GM18868 (cell line): ENCODE data around the gene LZTS2.

Experiments used
- ATAC-seq: cut with Tn5 transposase; IDR thresholded peaks from one replicate; pipeline ENCODE4 v1.9.1; 2021; ENCODE audit warnings: mild to moderate bottlenecking, moderate library complexity; ENCODE audit not compliant: unreplicated experiment

Gene LZTS2

DNA sequence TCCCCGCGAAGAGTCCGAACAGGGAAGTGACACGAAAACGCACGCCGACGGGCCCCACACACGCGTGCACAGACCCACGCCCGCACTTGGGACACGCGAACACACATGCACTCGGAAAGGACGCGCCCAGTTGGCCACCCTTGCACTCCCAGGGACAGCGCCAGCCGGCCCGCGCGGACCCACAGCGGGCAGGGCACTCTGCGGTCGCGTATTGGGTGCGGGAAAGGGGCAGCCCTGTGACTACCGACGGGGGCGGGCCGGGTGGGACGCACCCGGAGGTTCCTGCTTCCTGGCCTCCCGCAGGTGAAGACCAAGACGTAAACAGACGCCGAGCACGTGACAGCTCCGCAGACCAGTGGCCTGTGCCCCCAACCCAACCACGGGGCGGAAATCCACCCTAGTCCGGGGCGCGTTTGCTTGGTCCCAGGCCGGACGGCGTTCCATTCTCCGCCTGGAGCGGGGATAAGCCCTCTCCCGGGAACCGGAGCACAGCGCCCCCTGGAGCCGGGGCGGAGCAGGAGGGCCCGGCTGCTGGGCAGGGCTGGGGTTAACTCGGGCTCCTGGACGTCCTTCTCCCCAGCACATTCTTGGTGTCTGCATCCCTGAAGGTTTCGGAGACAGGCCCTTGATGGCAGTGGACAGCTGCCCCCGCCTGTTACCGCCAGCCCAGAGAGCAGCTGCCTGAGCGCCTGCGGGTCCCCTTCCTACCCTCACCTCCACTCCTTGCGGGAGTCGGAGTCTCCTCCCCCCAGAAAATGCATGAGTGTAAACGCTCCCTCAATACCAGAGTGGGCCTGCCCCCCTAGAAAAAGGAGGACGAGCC, 2.0 kb upstream of the LZTS2 start:
- peak; percentile 28 for ATAC-seq

DNA sequence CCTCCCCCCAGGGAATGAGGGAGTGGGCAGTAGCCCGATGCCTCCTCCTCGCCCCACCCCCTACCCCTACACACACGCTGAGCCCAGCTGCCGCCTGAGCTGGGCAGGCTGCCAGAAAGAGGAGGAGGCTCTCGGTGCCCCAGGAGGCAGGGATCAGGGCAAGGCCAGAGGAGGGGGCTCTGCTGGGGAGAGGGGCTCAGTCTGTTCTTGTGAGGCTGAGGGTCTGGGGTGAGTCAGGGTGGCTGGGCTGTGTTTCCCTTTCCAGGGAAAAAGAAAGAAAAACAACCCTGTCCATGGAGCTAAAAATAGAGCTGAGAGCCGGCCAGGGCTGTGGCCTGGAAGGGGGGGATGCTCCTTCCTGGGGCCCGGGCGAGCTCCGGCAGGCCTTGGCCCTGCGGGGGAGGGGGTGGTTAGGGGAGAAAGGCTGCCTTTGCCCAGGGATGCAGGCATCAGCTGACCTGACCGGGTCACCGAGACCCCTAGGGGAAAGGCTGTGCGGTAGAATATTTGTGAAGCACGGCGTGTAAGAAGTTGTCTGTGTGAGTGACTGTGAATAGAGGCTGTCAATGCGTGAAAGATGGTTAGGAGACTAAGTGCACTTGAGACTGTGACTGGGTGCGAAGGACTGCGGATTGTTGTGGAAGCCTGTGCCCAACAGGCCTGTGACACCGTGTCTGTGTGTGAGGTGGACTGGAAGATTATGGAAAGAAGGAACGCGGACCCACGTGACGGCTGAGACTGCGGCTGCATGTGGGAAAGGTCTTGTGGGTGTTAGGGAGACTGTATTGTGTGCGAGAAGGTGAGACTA, 1.2 kb upstream of the LZTS2 start:
- no peak for ATAC-seq

DNA sequence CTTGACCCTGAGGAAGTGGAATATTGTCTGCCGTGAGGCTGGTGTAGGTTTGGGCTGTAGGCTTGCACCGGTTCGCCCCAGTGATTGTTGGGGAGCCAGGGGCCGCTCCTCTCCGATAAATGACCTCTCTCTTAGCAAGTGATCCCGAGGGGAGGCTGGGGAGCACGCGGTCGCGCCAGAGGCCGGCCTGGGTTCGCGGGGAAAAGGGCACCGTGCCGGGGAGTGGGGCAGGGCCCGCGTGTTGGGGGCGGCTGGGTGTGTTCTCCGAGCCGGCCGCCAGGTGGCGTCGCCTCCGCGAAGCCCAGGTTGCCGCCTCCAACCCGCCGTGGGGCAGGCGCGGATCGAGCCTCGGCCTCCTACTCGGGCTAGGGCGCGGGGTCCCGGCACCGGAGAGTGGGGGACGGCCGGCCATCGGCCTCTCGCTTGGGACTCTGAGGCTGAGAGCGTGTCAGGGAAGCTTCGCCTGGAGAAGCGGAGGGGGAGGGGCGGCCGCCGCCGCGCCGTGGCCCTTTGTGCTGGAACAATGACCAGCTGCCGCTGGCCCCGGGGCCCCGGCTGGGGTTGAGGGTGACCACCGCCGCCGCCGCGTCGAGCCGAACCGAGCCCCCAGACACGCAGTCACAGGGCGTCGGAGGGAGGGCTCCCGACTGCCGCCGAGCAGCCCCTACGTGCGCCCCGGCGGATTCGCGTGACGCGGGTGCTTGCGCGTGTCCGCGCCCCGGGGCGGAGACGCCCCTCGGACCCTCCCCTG, 442 bp upstream of the LZTS2 start:
- peak; percentile 49 for ATAC-seq

DNA sequence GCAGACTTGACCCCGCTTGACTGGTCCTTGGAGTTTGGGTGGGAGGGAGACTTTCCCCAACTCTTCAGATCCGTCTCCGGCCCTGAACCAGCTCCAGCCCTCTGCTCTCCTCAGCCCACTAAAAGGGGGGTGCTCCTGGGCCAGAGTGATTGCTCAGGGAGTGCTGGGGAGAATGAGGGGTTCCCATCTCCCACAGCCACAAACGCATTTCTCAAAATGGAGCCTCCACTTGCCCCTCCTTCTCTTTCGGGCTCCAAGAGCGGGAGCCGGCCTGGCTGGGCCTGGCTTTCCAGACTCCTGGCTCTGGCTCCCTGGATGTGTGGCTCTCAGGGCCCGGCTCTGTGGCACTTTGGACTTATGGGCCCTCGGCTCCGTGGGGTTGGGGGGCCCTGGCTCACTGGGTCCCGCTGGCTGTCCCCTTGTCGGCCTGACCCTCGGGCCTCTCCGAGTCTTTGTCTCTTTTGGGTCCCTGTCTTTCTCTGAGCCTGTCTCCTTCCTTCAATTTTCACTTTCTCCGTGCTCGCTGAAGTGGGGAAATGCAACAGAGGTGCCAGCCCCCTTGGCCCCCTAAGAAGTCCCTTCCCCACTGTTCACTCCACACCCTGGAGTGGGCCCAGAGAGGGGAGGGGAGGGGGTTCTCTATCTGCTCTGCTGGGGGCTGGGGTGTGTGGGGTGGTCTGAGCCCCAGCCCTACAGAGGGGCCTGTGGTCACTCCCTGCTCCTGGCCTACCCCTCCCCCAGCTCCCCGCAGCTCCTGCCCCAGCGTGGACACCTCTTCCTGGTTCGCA, 713 bp downstream of the LZTS2 start:
- no peak for ATAC-seq

DNA sequence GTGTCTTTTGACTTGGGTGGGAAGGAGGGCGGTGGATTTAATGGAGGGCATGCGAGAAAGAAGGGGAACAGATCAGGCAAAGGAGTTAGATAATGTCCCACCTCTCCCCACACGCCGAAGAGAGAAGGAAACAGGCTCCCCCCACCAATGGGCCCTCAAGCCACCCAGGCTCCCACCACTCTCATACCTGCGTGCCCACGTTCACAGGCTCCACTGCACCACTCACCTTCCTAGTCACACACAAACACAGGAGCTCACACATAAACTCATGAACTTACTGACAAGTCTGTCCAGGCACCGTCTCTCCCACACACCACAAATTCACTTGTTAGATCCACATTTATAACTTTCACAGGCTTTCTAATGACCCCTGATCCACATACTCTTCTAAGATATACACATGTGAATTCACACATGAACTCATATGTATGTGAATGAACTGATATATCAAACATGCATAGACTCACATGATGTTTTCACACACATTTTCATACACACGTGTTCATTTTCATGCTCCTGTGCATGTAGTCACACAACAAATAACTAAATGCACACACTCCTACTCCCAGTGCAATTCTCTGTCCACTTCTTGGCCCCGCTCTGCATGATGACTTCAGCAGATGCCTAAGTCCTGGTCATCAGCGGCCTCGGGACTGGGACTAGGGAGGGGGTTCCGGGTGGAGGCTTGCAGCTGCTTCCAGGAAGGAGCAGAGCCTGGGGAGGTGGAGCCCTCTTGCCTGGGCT, 1.5 kb downstream of the LZTS2 start:
- no peak for ATAC-seq

DNA sequence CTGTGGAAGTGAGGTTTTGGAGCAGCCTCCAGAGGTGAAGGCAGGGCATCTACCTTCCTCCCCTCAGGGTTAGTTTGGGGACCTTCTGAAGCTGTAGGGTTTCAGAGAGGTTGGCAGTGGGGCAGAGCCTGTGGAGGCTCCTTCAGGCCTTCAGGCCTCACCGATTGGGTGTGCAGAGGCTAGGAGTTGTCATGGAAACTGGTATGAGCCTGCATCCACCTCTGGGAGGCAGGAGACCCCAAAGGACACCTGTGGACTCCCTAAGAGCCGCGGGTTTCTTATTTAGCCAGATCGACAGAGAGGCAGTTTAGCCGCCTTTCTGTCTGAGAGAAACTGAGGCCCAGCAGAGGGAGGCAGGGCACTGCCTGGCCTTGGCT, 2.0 kb downstream of the LZTS2 start:
- no peak for ATAC-seq

DNA sequence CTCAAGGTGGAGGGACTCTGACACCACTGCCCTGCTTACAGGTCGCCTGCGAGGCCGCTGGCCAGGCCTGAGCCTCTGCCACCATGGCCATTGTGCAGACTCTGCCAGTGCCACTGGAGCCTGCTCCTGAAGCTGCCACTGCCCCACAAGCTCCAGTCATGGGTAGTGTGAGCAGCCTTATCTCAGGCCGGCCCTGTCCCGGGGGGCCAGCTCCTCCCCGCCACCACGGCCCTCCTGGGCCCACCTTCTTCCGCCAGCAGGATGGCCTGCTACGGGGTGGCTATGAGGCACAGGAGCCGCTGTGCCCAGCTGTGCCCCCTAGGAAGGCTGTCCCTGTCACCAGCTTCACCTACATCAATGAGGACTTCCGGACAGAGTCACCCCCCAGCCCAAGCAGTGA, 2.8 kb downstream of the LZTS2 start:
- ATAC-seq: no peak

DNA sequence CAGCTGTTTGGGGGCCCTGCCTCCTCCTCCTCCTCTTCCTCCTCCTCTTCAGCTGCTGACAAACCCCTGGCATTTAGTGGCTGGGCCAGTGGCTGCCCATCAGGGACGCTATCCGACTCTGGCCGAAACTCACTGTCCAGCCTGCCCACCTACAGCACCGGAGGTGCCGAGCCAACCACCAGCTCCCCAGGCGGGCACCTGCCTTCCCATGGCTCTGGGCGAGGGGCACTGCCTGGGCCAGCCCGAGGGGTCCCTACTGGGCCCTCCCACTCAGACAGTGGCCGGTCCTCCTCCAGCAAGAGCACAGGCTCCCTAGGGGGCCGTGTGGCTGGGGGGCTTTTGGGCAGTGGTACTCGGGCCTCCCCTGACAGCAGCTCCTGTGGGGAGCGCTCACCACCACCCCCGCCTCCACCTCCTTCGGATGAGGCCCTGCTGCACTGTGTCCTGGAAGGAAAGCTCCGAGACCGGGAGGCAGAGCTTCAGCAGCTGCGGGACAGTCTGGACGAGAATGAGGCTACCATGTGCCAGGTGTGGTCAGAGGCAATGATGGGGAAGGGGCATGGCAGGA, 4.1 kb downstream of the LZTS2 start:
- ATAC-seq: no peak

DNA sequence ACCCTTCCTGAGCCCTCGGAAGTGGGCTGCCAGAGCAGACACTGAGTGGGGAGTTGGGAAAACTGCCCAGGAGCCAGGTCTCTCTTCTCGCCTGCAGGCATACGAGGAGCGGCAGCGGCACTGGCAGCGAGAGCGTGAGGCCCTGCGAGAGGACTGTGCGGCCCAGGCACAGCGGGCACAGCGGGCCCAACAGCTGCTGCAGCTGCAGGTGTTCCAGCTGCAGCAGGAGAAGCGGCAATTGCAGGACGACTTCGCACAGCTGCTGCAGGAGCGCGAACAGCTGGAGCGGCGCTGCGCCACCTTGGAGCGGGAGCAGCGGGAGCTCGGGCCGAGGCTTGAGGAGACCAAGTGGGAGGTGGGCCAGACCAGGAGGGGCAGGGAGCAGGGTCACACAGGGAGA, 5.8 kb downstream of the LZTS2 start:
- ATAC-seq: no peak

DNA sequence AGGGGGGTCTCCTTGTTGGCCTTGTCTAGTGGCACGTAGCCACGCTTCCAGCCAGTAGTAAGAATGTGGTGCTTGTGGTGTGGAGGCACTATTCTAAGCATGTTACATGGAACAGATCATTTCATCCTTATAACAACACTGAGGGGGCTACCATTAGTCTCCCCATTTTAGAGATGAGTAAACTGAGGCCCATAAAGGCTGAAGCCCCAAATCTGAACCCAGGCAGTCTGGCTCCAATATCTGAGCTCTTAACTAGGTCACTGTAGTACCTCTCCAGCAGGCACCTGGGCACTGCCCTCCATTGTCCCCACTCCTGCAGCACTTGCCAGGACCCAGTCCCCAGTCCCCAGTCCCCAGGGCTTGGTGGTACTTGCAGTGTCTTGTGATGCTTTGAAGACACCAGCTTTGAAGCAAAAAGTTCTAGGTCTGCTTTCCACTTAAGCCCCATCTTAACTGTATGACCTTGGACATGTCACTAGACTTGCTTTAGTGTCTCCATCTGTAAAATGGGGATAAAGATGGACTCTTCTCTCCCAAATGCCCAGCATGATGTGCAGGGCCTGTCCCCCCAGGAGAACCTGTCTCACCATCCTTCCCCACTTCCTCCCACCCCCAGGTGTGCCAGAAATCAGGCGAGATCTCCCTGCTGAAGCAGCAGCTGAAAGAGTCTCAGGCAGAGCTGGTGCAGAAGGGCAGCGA, 6.4 kb downstream of the LZTS2 start:
- ATAC-seq: no peak

DNA sequence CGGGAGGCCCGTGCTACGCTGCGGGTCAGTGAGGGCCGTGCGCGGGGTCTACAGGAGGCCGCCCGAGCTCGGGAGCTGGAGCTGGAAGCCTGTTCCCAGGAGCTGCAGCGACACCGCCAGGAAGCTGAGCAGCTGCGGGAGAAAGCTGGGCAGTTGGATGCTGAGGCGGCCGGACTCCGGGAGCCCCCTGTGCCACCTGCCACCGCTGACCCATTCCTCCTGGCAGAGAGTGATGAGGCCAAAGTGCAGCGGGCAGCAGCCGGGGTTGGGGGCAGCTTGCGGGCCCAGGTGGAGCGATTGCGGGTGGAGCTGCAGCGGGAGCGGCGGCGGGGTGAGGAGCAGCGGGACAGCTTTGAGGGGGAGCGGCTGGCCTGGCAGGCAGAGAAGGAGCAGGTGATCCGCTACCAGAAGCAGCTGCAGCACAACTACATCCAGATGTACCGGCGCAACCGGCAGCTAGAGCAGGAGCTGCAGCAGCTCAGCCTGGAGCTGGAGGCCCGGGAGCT, 7.0 kb downstream of the LZTS2 start:
- no peak for ATAC-seq

DNA sequence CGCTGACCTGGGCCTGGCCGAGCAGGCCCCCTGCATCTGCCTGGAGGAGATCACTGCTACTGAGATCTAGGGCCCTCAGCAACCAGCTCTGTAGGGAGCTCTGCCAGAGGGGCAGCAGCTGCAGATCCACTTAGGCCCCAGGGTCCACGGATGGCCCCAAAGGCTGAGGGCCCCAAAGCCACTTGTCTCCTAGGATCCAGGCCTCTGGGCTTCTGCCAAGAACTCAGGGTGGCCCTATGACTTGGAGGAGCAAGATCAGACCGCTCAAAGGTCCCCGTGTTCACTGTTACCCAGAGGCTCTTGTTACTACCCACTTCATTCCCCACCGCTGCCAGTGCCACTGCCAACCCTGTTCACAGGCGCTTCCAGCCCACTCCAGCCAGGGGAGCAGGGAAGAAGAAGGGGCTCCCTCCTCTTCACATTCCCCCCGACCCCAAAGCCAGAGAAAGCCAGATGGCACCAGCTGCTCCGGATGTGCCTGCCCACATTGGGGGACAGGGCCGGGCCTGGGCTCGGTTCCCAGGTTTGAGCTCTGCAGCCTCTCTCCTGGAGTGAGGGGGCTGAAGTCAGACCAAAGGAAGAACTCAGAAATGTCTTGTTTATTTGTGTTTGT, 7.6 kb downstream of the LZTS2 start:
- no peak for ATAC-seq

DNA sequence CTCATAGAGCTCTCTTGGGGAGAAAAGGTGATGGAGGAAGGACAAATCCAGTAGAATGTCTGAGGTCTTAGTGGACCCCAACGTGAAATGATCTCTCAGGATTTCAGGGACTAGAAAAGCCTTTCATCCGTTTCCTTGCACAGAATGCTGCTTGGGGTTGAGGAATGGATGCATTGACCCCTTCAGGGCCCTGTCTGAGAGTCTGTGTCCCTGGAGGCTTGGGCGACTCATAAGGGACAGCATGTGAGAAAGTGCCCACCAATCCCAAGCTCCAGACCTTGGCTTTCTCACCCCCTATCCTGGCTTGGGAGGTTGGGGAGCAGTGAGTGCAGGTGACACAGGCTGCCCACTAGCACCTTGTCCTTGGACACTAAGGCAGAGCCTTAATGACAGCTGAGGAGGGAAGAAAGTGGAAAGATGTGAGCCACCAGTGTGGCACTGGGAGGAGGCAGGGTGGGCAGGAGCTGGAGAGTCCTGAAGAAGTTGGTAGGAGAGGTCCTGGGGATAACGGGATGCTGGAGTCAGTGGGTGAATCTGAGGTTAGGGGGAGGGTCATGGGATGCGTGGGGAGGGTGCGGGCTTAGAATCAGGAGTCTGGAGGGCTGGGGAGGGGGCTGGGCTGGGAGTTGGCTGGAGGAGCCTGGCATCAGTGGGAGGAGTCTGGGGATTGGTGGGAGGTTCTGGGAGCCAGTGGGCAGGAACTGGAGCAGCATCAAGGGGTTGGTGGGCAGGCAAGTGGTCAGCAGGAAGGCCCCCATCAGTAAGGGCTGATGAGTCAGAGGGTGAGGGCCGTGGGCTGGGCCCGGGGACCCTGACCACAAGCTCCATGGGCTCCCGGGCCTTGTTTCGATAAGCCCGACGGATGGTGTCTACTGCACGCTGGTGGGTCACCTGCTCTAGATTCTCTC, 8.6 kb downstream of the LZTS2 start:
- no peak for ATAC-seq

DNA sequence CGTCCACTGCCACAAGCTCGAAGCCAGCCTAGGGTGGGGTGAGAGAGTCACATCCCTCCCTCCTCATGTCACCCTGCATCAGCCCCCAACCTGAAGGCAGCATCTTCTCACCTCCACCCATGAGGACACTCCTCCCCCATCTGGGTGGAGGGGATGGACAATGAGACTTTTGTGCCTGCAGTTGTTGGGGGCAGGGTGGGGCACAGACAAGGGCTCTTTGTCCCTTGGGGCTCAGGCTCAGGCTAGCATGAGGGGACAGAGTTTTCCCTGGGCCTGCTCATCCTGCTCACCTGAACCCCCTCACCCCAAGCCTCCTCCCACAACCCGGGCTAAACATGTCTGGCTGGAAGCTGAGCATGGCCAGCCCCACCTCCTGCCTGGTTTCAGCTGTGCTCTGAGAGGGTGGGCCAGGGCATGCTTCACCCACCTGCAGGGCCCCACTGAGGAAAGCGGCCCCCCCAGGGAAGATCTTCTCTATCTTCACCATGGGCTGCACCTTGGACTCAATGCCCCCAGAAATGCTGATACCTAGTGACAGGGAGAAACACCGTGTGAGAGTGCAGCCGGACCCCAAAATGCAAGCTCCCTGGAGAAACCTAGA, 9.3 kb downstream of the LZTS2 start:
- no peak for ATAC-seq

DNA sequence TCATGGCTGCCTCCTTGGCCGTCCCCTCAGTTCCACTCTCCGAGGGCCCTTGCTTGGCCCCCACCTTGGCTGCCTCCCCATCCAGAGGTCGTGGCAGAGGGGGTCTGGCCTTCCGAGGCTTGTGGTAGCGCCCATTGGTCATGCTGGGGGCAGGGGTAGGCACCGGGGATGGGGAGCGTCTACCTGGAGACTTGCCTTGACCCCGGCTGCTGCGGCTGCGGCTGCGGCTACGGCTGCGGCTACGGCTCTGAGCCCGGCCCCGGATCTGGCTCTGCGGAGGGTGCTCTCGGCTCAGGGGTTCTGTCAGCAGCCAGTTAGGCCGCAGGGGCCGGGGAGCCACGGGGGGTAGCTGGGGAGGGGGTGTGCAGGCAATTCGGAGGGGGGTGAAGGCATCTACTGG, 10.7 kb downstream of the LZTS2 start:
- ATAC-seq: no peak

DNA sequence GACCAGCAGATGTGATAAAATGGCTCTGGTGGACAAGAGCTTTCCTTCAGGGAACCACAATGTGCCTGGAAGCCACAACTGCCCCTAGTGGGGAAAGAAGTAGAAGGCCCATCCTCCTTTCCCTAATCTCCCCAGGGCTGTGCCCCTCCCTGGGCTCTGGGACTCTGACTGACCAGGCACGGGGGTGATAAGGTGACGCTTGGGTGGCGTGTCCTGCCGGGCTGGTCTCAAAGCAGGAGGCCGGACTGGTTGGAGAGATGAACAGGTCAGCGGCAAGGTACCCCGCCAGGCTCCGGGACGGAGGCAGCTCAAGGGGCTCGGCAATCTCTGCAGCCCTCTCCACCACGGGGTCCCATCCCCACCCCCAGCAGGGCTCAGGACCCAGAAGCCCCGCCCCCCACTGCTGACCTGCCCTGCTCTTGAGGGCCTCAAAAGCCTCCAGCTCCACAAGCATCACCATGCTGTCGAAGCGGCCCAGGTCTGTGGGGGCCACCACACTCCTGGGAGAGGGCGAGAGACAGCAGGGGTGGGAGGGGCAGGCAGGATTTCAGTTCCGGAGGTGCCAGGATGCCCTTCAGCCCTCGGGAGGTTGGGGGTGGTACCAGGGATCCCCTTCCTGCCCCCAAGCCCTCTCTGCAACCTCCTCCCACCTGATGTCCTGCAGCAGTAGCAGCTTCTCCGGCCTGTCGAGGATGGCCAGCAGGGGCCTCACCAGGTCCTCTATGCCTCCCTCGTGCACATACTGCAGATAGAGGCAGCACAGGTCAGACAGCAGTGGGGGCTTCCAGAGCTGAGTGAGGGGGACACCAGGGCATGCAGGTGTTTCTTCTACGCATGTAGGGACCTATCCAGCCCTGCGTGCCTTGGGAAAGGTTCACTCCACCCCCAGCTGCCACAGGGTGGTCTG, 12.2 kb downstream of the LZTS2 start:
- ATAC-seq: no peak
